K562 (cell line): ENCODE data around the gene MCU. TPM values are rescaled to one million over a fixed set of nuclear protein-coding genes. Genes with fewer than 3 reads are reported as not detected.

Experiments
- BHLHE40 ChIP-seq: IDR thresholded peaks from 2 replicates; pipeline ENCODE4 v1.6.1; 2011; ENCODE audit warnings: low read length, improper control_type of control experiment
- CAMTA2 ChIP-seq: fragments of 250-450 bp; sonication (Bioruptor Pico); conservative IDR thresholded peaks from 2 replicates; pipeline ENCODE4 v1.5.1; 2022
- CBFA2T2 ChIP-seq: fragments of 450-650 bp; conservative IDR thresholded peaks from 2 replicates; pipeline ENCODE4 v1.6.1; 2017; ENCODE audit warnings: mild to moderate bottlenecking
- CHD2 ChIP-seq: IDR thresholded peaks from 2 replicates; pipeline ENCODE4 v1.6.1; 2011; ENCODE audit warnings: low read depth, low read length
- DMBX1 ChIP-seq: fragments of 250-450 bp; sonication (Bioruptor Pico); IDR thresholded peaks from 2 replicates; pipeline ENCODE4 v1.8.0; 2022; ENCODE audit warnings: inconsistent platforms, mild to moderate bottlenecking, moderate library complexity, borderline replicate concordance
- DPF2 ChIP-seq: fragments of 450-650 bp; IDR thresholded peaks from 2 replicates; pipeline ENCODE4 v1.6.1; 2016
- ELF2 ChIP-seq: fragments of 250-450 bp; sonication (Bioruptor Pico); IDR thresholded peaks from 2 replicates; pipeline ENCODE4 v1.5.0; 2021; ENCODE audit warnings: mild to moderate bottlenecking
- HCFC1 ChIP-seq: IDR thresholded peaks from 2 replicates; pipeline ENCODE4 v1.6.1; 2012; ENCODE audit warnings: low read depth, low read length, improper control_type of control experiment
- HLTF ChIP-seq: fragments of 450-650 bp; IDR thresholded peaks from 2 replicates; pipeline ENCODE4 v1.6.1; 2016
- KAT8 ChIP-seq: fragments of 450-650 bp; IDR thresholded peaks from 2 replicates; pipeline ENCODE4 v1.6.1; 2016; ENCODE audit warnings: low read depth, mild to moderate bottlenecking
- KDM2B ChIP-seq: fragments of 250-450 bp; sonication (Bioruptor Pico); IDR thresholded peaks from 2 replicates; pipeline ENCODE4 v1.8.0; 2021; ENCODE audit warnings: mild to moderate bottlenecking, moderate library complexity
- KLF10 ChIP-seq: fragments of 250-450 bp; sonication (Bioruptor Pico); IDR thresholded peaks from 2 replicates; pipeline ENCODE4 v1.6.1; 2021; ENCODE audit warnings: matching md5 sums
- NELFE ChIP-seq: IDR thresholded peaks from 2 replicates; pipeline ENCODE4 v1.6.1; 2011; ENCODE audit warnings: mild to moderate bottlenecking; ENCODE audit not compliant: insufficient read depth, insufficient read length
- NFRKB ChIP-seq: fragments of 450-650 bp; IDR thresholded peaks from 2 replicates; pipeline ENCODE4 v1.6.1; 2016; ENCODE audit warnings: low read depth
- POLR2B ChIP-seq: fragments of 450-650 bp; IDR thresholded peaks from 2 replicates; pipeline ENCODE4 v1.6.1; 2018; ENCODE audit warnings: low read depth; ENCODE audit not compliant: partially characterized antibody
- PRDM10 ChIP-seq: fragments of 450-650 bp; IDR thresholded peaks from 2 replicates; pipeline ENCODE4 v1.6.1; 2018; ENCODE audit not compliant: partially characterized antibody
- PRPF4 ChIP-seq: fragments of 200-400 bp; formaldehyde crosslinking; IDR thresholded peaks from one replicate; pipeline ENCODE4 v1.6.1; 2017; ENCODE audit warnings: low read length, low read depth, mild to moderate bottlenecking; ENCODE audit not compliant: insufficient read depth, poor library complexity, severe bottlenecking
- PTTG1 ChIP-seq: fragments of 450-650 bp; IDR thresholded peaks from 2 replicates; pipeline ENCODE4 v1.6.1; 2016; ENCODE audit warnings: low read depth, mild to moderate bottlenecking, missing genetic modification characterization, missing compliant biosample characterization
- SRSF1 ChIP-seq: fragments of 200-400 bp; formaldehyde crosslinking; IDR thresholded peaks from 2 replicates; pipeline ENCODE4 v1.6.1; 2017; ENCODE audit warnings: mild to moderate bottlenecking, low read depth, low read length, moderate library complexity
- TBP ChIP-seq: optimal IDR thresholded peaks from 2 replicates; pipeline ENCODE3; 2011; ENCODE audit warnings: low read depth, low read length, improper control_type of control experiment
- U2AF2 ChIP-seq: fragments of 200-400 bp; formaldehyde crosslinking; optimal IDR thresholded peaks from 2 replicates; pipeline ENCODE3; 2017; ENCODE audit warnings: low read depth, mild to moderate bottlenecking, low read length
- WHSC1 ChIP-seq: IDR thresholded peaks from one replicate; pipeline ENCODE4 v1.6.1; 2012; ENCODE audit warnings: low read length, control low read depth, inconsistent platforms
- ZNF217 ChIP-seq: sonication (generic); formaldehyde crosslinking; IDR thresholded peaks from 2 replicates; pipeline ENCODE4 v1.8.0; 2022; ENCODE audit warnings: mild to moderate bottlenecking, missing genetic modification reagents
- ZNF354B ChIP-seq: fragments of 250-450 bp; sonication (Bioruptor Pico); IDR thresholded peaks from 2 replicates; pipeline ENCODE4 v1.4.0; 2020
- ZNF586 ChIP-seq: fragments of 450-650 bp; formaldehyde crosslinking; conservative IDR thresholded peaks from 2 replicates; pipeline ENCODE4 v1.4.0; 2020; ENCODE audit warnings: mild to moderate bottlenecking, moderate library complexity
- ZNF740 ChIP-seq, 3 experiments: fragments of 200-800 bp in 1 of 3; sonication (Bioruptor generic) in 1 of 3; sonication (generic) in 1 of 3; formaldehyde crosslinking in 1 of 3; IDR thresholded peaks; 2 replicates each; pipeline versions ENCODE4 v1.6.1 to v1.8.0; 2016 to 2022; ENCODE audit warnings: mild to moderate bottlenecking in 2 of 3, missing compliant biosample characterization in 2 of 3, missing genetic modification characterization in 2 of 3, missing genetic modification reagents in 1 of 3
- ZNF76 ChIP-seq: fragments of 250-450 bp; sonication (Bioruptor Pico); IDR thresholded peaks from 2 replicates; pipeline ENCODE4 v1.4.0; 2020; ENCODE audit warnings: mild to moderate bottlenecking, moderate library complexity, borderline replicate concordance
- polyA plus RNA-seq, 8 experiments: library from polyadenylated mRNA; depleted of rRNA in 4 of 8; stranded (reverse) in 5 of 8; unstranded in 3 of 8; fragments of >200 nt; fragmentation: Nextera tagmentation in 2 of 8; fragmentation: Illumina TruSeq in 1 of 8; extraction: Ambion mirVana in 2 of 8; extraction: Trizol in 1 of 8; gene quantifications; 2 replicates each; pipeline versions ENCODE4 v1.2.1 to v1.2.3, GENCODE V29; 2011 to 2014; ENCODE audit warnings: inconsistent platforms in 1 of 8, missing spikeins in 1 of 8
- total RNA-seq, 7 experiments: library from RNA; depleted of rRNA in 6 of 7; stranded (reverse); fragments of >200 nt in 6 of 7; fragmentation: Illumina TruSeq in 2 of 7; extraction: Trizol in 2 of 7; gene quantifications; 2 replicates each; pipeline versions ENCODE4 v1.2.1 to v1.2.3, GENCODE V29; 2011 to 2021; ENCODE audit warnings: low replicate concordance in 1 of 7
- TF ChIP-seq, protein P1 (sequence below), 2 experiments: fragments of 250-450 bp in 1 of 2; fragments of 450-650 bp in 1 of 2; sonication (Bioruptor Pico) in 1 of 2; IDR thresholded peaks; 2 replicates each; pipeline versions ENCODE4 v1.6.1 to v1.8.0; 2016 to 2021; ENCODE audit warnings: mild to moderate bottlenecking in 2 of 2, moderate library complexity in 2 of 2, missing compliant biosample characterization in 1 of 2, missing genetic modification characterization in 1 of 2

Gene MCU
- total and polyA plus RNA-seq, 9 of the 15 experiments (the other 6 are each of a cell fraction or from before 2014, with no cell fraction given), result 8.2 to 88.8 (median 21.3) TPM

DNA sequence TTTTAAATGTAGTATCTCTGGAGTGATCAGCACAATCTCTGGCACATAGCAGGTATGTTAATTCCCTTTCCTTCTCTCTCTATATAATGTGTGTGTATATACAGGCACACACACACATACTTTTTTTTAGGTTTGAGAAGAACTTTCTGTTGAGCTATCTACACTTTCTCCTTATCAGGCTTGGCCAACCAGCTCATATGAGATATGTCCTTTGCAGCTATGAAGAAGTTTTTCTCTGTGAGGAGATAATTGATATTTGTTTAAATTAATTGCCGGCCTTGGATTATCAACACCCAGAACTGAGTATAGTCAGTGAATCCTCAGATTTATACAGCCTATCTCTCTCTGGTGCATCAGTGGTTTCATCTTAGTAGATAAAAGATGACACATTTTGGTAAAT is 2.3 kb upstream of the MCU start (continued):
- TF ChIP-seq, protein P1, sequence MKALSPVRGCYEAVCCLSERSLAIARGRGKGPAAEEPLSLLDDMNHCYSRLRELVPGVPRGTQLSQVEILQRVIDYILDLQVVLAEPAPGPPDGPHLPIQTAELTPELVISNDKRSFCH (CRISPR knock-in tag; IDR thresholded peaks at IDR 0.05), result no peak
- TF ChIP-seq, protein P1 (tag; IDR thresholded peaks at IDR 0.05), result no peak
- TF ChIP-seq ZNF217 (CRISPR knock-in tag) (no peak), DPF2 (peak; percentile 67; the same call in 1 of the 2 replicates), POLR2B (no peak), PTTG1 (no peak), HCFC1 (no peak), HLTF (no peak), BHLHE40 (no peak), PRDM10 (no peak), PRPF4 (no peak), ELF2 (CRISPR knock-in tag) (no peak), DMBX1 (no peak), KLF10 (no peak), NELFE (no peak), ZNF586 (CRISPR knock-in tag) (no peak), WHSC1 (no peak), NFRKB (no peak), CHD2 (no peak), SRSF1 (no peak), ZNF354B (CRISPR knock-in tag) (no peak), ZNF740 (CRISPR knock-in tag; IDR thresholded peaks at IDR 0.05) (no peak), ZNF740 (tag; IDR thresholded peaks at IDR 0.05) (no peak), CAMTA2 (CRISPR knock-in tag) (no peak), U2AF2 (no peak), KDM2B (CRISPR knock-in tag) (no peak), KAT8 (no peak), ZNF76 (CRISPR knock-in tag) (no peak), TBP (no peak), CBFA2T2 (peak; percentile 52)
